ENCODE data around the gene NEO1. TPM values are rescaled to one million over a fixed set of nuclear protein-coding genes. Genes with fewer than 3 reads are reported as not detected.

The NEO1 gene
- total and polyA plus RNA-seq, 9 of the 15 experiments (the other 6 are each of a cell fraction or from before 2014, with no cell fraction given) = 0.08 to 1.7 (median 0.48) TPM

GRCh38 chr15:73023071-73023470, 29.2 kb upstream of the NEO1 start:
- intact Hi-C loops (cut with micrococcal nuclease) = no loop called here
- CTCF ChIA-PET (ENCODE audit: low intra/inter-chr PET ratio) = no interaction called here
- FAIRE-seq = no peak
- in situ Hi-C loops (cut with MboI) = no loop called here
- peaks cover 0 to 6% of the 10 kb centered on the region in 2 experiments; a peak in 2 of 5 replicates for H3K4me1 ChIP-seq (replicated peaks in 1 of 2; ENCODE audit: control insufficient read depth in 2 of 2, insufficient read depth in 2 of 2, low read length in 2 of 2)
- H3K79me2 ChIP-seq (ENCODE audit: control insufficient read depth, insufficient read depth, low read length) = no peaks in the 10 kb centered on the region
- no peak overlapping the region for H3K9ac ChIP-seq (ENCODE audit: insufficient read depth in 1 of 2, low read depth in 2 of 2, low read length in 2 of 2)
- POLR2A ChIA-PET = no interaction called here
- no peaks in the 10 kb centered on the region for H3K36me3 ChIP-seq (ENCODE audit: control insufficient read depth, insufficient read depth, low read length)
- no peaks in the 10 kb centered on the region for H3K9me3 ChIP-seq (replicated peaks; ENCODE audit: control insufficient read depth, insufficient read depth, low read depth, low read length)
- H3K27me3 ChIP-seq (ENCODE audit: control insufficient read depth in 2 of 2, insufficient read depth in 2 of 2, low read length in 2 of 2) = peaks cover 2 to 17% of the 10 kb centered on the region in 2 experiments; a peak in 1 of 5 replicates
- no peak overlapping the region for H3K27ac ChIP-seq (ENCODE audit: extremely low read depth, low read depth, low read length)
- H3K4me3 ChIP-seq = no peak overlapping the region
- H4K20me1 ChIP-seq (replicated peaks; ENCODE audit: control insufficient read depth, insufficient read depth, low read length) = no peaks in the 10 kb centered on the region
- no peak overlapping the region for H2AFZ ChIP-seq (ENCODE audit: low read depth, low read length)
- TF ChIP-seq SIRT6 (IDR thresholded peaks at IDR 0.05; ENCODE audit: low read depth, low read length) (no peak), ZNF444 (CRISPR knock-in tag; IDR thresholded peaks at IDR 0.05) (no peak), ZNF592 (IDR thresholded peaks at IDR 0.05) (no peak), ZNF398 (CRISPR knock-in tag; IDR thresholded peaks at IDR 0.05) (no peak), IRF1 (CRISPR knock-in tag; IDR thresholded peaks at IDR 0.05; ENCODE audit: borderline replicate concordance) (no peak), MNT (conservative IDR thresholded peaks at IDR 0.05) (no peak), AFF4 (CRISPR knock-in tag; IDR thresholded peaks at IDR 0.05) (no peak), PURB (CRISPR knock-in tag; IDR thresholded peaks at IDR 0.05; ENCODE audit: low read depth) (no peak), KDM5B (IDR thresholded peaks at IDR 0.05; ENCODE audit: insufficient replicate concordance, low read depth, low read length) (no peak)
- DNase-seq (ENCODE audit: extremely low read depth in 1 of 4, low spot score in 3 of 4) = no peak
- no TSS peak for BruUV-seq (replicated peaks)
- 4% methylated on average over 3 of the region's 3 CpGs for WGBS (ENCODE audit: insufficient coverage, low coverage, missing lambda C conversion rate)
- H3K4me2 ChIP-seq (ENCODE audit: insufficient read depth, low read length) = no peak overlapping the region
- H3K9me1 ChIP-seq (ENCODE audit: control insufficient read depth, insufficient read depth, low read length) = no peaks in the 10 kb centered on the region
- no peak for ATAC-seq
